Measurements from ENCODE around the gene MAPK12.
A peak's percentile ranks its signal among the peaks of the same experiment; 100 is the strongest.

MAPK12 gene

DNA sequence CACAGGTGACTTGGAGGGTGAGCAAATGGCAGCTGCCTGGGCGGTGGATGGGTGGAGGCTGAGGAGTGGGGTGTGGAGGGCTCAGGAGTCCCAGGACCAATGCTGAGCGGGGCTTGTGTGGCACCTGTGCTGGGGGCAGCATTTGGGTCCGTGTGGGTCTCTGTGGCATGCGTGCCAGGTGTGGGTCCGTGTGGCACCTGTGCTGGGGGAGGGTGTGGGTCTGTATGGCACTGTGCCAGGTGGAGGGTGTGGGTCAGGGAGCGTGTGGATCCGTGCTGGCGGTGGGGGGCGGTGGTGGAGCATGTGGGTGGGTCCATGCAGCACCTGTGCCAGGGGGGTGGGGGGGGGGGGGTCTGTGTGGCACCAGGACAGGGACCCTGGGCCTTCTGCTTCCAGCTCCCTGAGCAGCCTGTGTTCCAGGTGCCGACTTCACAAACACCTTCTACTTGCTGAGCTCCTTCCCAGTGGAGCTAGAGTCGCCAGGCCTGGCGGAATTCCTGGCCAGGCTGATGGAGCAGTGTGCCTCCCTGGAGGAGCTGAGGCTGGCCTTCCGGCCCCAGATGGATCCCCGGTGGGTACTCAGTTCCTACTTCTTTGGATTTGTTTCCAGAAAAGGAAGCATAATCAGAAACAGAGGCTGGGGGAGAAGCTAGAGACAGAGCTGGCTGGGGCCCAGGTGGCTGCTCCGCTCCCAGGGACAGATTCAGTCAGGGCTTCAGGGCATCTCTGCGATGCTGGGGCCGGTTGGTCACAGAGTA, 46.0 kb downstream of the MAPK12 start:
- DNase-seq (ENCODE audit: insufficient read length, low spot score) (no peak), FAIRE-seq (no peak)
- TF ChIP-seq POLR2AphosphoS5 (IDR thresholded peaks at IDR 0.05; ENCODE audit: low read depth, low read length) (no peak), POLR2A (IDR thresholded peaks at IDR 0.05; ENCODE audit: low read depth, low read length) (no peak), TAF1 (IDR thresholded peaks at IDR 0.05; ENCODE audit: low read depth, low read length) (no peak), SPI1 (IDR thresholded peaks at IDR 0.05; ENCODE audit: low read depth, low read length) (no peak), PAX5 (IDR thresholded peaks at IDR 0.05; ENCODE audit: insufficient read depth, low read length, severe bottlenecking) (no peak), POU2F2 (IDR thresholded peaks at IDR 0.05; ENCODE audit: low read depth, low read length) (no peak)

DNA sequence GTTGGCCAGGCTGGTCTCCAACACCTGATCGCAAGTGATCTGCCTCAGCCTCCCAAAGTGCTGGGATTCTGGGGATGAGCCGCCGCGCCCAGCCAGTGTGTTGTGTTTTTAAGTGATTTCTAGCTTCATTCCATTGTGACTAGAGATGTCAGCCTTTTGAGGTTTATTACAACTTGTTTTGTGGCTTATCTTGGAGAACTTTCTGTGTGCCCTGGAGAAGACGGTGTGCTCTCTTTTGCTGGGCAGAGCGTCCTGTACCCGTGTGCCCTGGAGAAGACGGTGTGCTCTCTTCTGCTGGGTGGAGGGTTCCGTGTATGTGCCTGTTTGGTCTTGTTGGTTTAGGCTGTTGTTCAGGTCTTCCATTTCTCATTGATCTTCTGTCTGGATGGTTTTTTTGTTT, 48.2 kb downstream of the MAPK12 start:
- FAIRE-seq (no peak), DNase-seq (ENCODE audit: insufficient read length, low spot score) (no peak)
- TF ChIP-seq TAF1 (IDR thresholded peaks at IDR 0.05; ENCODE audit: low read depth, low read length) (no peak), SPI1 (IDR thresholded peaks at IDR 0.05; ENCODE audit: low read depth, low read length) (no peak), POU2F2 (IDR thresholded peaks at IDR 0.05; ENCODE audit: low read depth, low read length) (no peak), PAX5 (IDR thresholded peaks at IDR 0.05; ENCODE audit: insufficient read depth, low read length, severe bottlenecking) (no peak), POLR2AphosphoS5 (IDR thresholded peaks at IDR 0.05; ENCODE audit: low read depth, low read length) (no peak), POLR2A (IDR thresholded peaks at IDR 0.05; ENCODE audit: low read depth, low read length) (no peak)

DNA sequence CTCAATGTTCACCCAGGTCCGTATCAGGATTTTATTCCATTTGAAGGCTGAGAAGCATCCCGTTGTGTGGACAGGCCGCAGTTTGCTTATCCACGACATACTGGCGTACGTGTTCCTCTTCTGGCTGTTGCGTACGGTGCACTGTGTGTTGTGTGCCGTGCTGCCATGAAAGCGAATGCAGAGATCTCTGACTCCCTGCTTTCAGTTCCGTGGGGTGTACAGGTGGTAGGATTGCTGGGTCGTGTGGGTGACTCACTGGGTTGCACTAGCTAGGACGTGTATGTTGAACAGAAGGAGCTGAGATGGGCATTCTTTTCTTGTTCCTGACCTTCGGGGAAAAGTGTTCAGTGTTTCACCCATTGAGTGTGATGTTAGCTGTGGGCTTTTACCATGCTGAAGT, 50.3 kb downstream of the MAPK12 start:
- TF ChIP-seq POLR2A (IDR thresholded peaks at IDR 0.05; ENCODE audit: low read depth, low read length) (no peak), SPI1 (IDR thresholded peaks at IDR 0.05; ENCODE audit: low read depth, low read length) (no peak), POU2F2 (IDR thresholded peaks at IDR 0.05; ENCODE audit: low read depth, low read length) (no peak), TAF1 (IDR thresholded peaks at IDR 0.05; ENCODE audit: low read depth, low read length) (no peak), POLR2AphosphoS5 (IDR thresholded peaks at IDR 0.05; ENCODE audit: low read depth, low read length) (no peak), PAX5 (IDR thresholded peaks at IDR 0.05; ENCODE audit: insufficient read depth, low read length, severe bottlenecking) (no peak)
- FAIRE-seq (no peak), DNase-seq (ENCODE audit: insufficient read length, low spot score) (no peak)

DNA sequence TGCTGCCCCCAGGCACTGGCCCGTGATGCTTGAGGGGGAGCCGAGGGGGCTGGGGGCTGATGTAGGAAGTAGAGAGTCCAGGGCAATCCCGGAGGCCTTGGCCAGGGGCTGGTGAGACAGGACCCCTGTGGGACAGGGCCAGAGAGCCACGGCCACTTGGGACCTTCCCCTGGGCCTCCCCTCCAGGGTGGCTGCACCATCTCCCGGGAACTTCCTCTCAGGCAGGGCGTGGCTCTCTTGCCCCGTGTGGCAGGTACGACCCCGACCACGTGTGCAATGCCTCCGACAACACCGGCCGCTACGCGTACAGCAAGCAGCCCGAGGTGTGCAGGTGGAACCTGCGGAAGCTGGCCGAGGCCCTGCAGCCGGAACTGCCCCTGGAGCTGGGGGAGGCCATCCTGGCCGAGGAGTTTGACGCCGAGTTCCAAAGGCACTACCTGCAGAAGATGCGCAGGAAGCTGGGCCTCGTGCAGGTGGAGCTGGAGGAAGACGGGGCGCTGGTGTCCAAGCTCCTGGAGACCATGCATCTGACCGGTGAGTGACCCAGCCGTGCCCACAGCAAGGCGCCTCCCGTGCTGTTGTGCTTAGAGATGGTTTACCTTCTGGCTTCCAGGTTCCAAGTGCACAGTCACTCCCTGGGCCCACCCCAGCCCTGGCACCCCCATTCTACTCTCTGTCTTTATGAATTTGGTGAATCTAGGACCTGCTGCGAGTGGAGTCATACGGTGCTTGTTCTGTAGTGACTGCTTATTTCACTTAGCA, 50.9 kb downstream of the MAPK12 start:
- no peak for TF ChIP-seq POU2F2 (IDR thresholded peaks at IDR 0.05; ENCODE audit: low read depth, low read length)
- no peak for TF ChIP-seq POLR2A (IDR thresholded peaks at IDR 0.05; ENCODE audit: low read depth, low read length)
- no peak for TF ChIP-seq SPI1 (IDR thresholded peaks at IDR 0.05; ENCODE audit: low read depth, low read length)
- no peak for TF ChIP-seq POLR2AphosphoS5 (IDR thresholded peaks at IDR 0.05; ENCODE audit: low read depth, low read length)
- no peak for TF ChIP-seq TAF1 (IDR thresholded peaks at IDR 0.05; ENCODE audit: low read depth, low read length)
- DNase-seq (ENCODE audit: insufficient read length, low spot score) (no peak), FAIRE-seq (no peak)

DNA sequence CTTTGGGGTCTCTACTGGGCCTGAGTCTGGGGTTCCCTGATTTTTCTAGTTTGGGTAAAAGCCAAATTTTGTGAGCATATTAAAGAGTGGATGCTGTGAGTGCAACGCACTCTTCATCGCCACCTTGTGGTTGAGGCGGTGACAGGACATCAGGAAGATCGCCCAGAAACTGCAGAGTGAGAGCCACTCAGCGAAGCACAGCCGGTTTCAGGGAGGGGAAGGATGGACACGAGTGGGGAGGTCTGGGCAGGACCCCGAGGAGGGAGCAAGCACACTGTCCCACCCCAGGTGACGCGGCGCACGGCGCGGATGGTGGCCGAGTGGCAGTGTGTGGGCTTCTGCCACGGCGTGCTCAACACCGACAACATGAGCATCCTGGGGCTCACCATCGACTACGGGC, 51.6 kb downstream of the MAPK12 start:
- FAIRE-seq (peak; percentile 94), DNase-seq (ENCODE audit: insufficient read length, low spot score) (peak; percentile 88)

DNA sequence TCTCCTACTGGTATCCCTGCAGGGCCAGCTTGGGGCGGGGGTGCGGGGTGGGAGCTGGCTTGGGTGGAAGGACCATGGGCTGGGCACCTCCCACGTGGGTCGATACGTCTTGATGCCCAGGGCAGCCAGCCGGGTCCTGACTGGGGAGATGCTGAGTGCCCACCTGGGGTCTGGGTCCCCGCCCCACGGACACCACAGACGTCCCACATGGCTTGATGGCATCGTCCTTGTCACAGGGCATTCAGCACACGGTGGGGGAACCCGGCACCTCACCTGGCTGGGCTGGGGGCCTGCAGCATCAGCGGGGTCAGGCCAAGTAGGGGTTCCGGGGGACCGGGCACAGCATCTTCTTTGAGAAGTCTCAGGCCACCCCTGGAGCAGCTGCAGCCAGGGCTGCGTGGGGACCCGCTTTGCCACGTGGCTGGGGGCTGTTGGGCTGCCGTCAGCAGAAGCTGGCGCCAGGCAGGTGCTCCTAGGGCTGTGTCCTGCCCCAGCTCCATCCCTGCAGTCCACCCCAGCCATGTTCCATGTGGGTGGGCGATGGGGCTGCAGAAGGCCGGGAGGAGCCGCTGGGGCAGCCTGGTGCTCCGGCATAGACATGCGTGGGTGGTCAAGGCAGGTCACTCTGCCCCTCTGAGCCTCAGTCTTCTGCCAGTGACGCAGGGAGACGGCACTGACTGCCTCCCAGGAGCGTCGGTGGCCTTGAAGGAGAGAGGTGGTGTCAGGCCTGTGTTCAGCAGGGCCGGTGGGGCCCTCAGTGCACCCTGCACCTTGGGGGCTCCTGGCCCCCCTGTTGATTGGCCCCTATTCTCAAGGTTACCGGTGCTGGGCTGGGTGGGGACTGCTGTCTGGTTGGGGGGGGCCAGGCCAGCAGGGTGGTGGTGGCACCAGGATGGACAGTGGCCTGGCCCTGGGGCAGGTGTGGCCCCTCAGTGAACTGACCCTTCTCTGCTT, 52.3 kb downstream of the MAPK12 start:
- FAIRE-seq, result no peak
- DNase-seq (ENCODE audit: insufficient read length, low spot score), result no peak
- TF ChIP-seq TAF1 (IDR thresholded peaks at IDR 0.05; ENCODE audit: low read depth, low read length) (no peak), SPI1 (IDR thresholded peaks at IDR 0.05; ENCODE audit: low read depth, low read length) (no peak), POLR2AphosphoS5 (IDR thresholded peaks at IDR 0.05; ENCODE audit: low read depth, low read length) (no peak), PAX5 (IDR thresholded peaks at IDR 0.05; ENCODE audit: insufficient read depth, low read length, severe bottlenecking) (no peak), POLR2A (IDR thresholded peaks at IDR 0.05; ENCODE audit: low read depth, low read length) (no peak), POU2F2 (IDR thresholded peaks at IDR 0.05; ENCODE audit: low read depth, low read length) (no peak)

More for the DNA sequence above, 51.6 kb downstream of the MAPK12 start:
- TF ChIP-seq PAX5 (IDR thresholded peaks at IDR 0.05; ENCODE audit: insufficient read depth, low read length, severe bottlenecking) (no peak), POLR2AphosphoS5 (IDR thresholded peaks at IDR 0.05; ENCODE audit: low read depth, low read length) (no peak), POLR2A (IDR thresholded peaks at IDR 0.05; ENCODE audit: low read depth, low read length) (no peak), POU2F2 (IDR thresholded peaks at IDR 0.05; ENCODE audit: low read depth, low read length) (no peak)

DNA sequence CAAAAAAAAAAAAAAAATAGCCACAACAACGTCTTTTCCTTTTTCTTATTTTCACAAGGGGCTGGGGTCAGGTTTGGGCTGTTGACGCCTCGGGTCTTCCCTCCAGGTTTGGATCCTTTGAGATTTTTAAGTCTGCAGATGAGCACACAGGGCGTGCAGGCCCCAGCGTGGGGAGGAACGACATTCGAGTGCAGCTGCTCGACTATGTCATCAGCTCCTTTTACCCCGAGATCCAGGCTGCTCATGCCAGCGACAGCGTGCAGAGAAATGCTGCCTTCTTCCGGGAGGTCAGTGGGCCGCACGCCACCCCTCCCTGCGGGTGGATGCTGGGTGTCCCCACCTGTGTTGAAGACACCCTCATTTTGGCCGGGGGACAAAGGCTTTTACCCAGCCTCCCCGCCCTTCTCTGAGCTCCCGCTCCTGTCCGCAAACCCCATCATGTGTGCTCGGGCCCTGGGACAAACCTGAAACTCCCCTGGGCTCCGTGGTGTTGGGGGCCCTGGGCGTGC, 53.0 kb downstream of the MAPK12 start:
- no peak for FAIRE-seq
- TF ChIP-seq TAF1 (IDR thresholded peaks at IDR 0.05; ENCODE audit: low read depth, low read length), result no peak
- no peak for TF ChIP-seq POLR2A (IDR thresholded peaks at IDR 0.05; ENCODE audit: low read depth, low read length)
- TF ChIP-seq PAX5 (IDR thresholded peaks at IDR 0.05; ENCODE audit: insufficient read depth, low read length, severe bottlenecking), result no peak
- no peak for TF ChIP-seq POLR2AphosphoS5 (IDR thresholded peaks at IDR 0.05; ENCODE audit: low read depth, low read length)
- no peak for TF ChIP-seq POU2F2 (IDR thresholded peaks at IDR 0.05; ENCODE audit: low read depth, low read length)
- TF ChIP-seq SPI1 (IDR thresholded peaks at IDR 0.05; ENCODE audit: low read depth, low read length), result no peak
- no peak for DNase-seq (ENCODE audit: insufficient read length, low spot score)

DNA sequence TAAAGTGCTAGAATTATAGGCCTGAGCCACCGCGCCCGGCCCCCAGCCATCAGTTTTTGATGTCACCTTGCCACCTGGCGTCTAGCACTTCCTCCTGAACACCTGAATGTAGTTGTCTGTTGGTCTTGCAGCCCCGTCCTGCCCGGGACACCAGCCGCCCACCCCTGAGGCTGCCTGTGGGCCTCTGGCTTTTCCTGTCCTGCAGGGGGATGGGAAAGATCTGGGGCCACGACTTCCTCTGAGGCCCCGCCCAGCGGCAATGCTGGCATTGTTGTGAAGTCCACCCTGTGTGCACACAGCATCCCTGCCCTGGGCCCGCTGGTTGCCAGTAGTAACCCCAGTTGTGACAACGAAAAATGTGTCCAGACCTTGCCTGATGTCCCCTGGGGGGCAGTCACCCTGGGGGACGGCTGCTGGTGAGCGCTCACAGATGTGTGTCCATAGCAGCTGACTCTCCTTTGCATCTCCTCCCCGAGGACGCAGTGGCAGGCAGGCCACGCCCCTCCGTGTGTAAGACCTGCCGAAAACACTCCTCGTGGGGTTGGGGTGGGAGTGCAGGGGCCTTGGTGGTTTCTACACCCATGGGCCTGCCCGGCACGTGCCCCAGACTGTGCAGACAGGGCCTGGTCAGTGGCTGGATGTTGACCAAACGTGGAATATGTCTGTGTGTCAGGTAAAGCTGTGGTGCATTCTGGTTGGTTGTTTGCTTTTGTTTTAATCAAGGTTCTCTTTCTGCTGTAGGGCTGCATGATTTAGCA, 53.9 kb downstream of the MAPK12 start:
- no peak for FAIRE-seq
- TF ChIP-seq POLR2AphosphoS5 (IDR thresholded peaks at IDR 0.05; ENCODE audit: low read depth, low read length) (no peak), TAF1 (IDR thresholded peaks at IDR 0.05; ENCODE audit: low read depth, low read length) (no peak), POLR2A (IDR thresholded peaks at IDR 0.05; ENCODE audit: low read depth, low read length) (no peak), PAX5 (IDR thresholded peaks at IDR 0.05; ENCODE audit: insufficient read depth, low read length, severe bottlenecking) (no peak), SPI1 (IDR thresholded peaks at IDR 0.05; ENCODE audit: low read depth, low read length) (no peak), POU2F2 (IDR thresholded peaks at IDR 0.05; ENCODE audit: low read depth, low read length) (no peak)
- DNase-seq (ENCODE audit: insufficient read length, low spot score), result no peak
